NCI-H69 (cell line): ENCODE data around the gene NT5DC4.

ENCODE experiments used
- DNase-seq: peaks from one replicate; lab custom pipeline; 2025; lab: John Stamatoyannopoulos, UW

Gene NT5DC4

GRCh38 chr2:112784199-112785189, 63.7 kb downstream of the NT5DC4 start, which contains the start of gene IL1A:
Gene IL1A (minus strand): TSS chr2:112784493. CDS start chr2:112783770, 723 bp downstream.
- DNase-seq: peak; percentile 1

- DNase-seq: no peak
These were observed 66.5 kb downstream of the NT5DC4 start for GRCh38 chr2:112787294-112787693.

GRCh38 chr2:112787729-112788393, 67.0 kb downstream of the NT5DC4 start:
- no peak for DNase-seq

- no peak for DNase-seq
These were observed 67.8 kb downstream of the NT5DC4 start for GRCh38 chr2:112788653-112789052.
